DOHH2 (cell line): Measurements from ENCODE around the gene CYP2F1.

Source experiments
- H3F3A ChIP-seq: fragments of 200-600 bp; sonication (generic), shearing (Covaris generic); 2 replicates; pipeline ENCODE4 v1.6.0; 2016; ENCODE audit warnings: antibody characterized with exemption, mild to moderate bottlenecking; ENCODE audit not compliant: control insufficient read depth, insufficient read depth
- H3K27ac ChIP-seq: fragments of 200-600 bp; sonication (generic); 2 replicates; pipeline ENCODE4 v1.5.1; 2014; ENCODE audit warnings: low read depth, mild to moderate bottlenecking, low read length, moderate library complexity
- H3K27me3 ChIP-seq: fragments of 200-600 bp; sonication (generic); 2 replicates; pipeline ENCODE4 v1.6.1; 2014; ENCODE audit warnings: mild to moderate bottlenecking, low read length, mixed read lengths; ENCODE audit not compliant: control insufficient read depth
- H3K36me3 ChIP-seq: fragments of 200-600 bp; sonication (generic); 2 replicates; pipeline ENCODE4 v1.6.1; 2014; ENCODE audit warnings: mild to moderate bottlenecking, low read length, moderate library complexity, mixed read lengths; ENCODE audit not compliant: control insufficient read depth
- H3K4me1 ChIP-seq: fragments of 200-600 bp; sonication (generic); 2 replicates; pipeline ENCODE4 v1.6.1; 2014; ENCODE audit warnings: mild to moderate bottlenecking, low read length, mixed read lengths; ENCODE audit not compliant: control insufficient read depth
- H3K4me2 ChIP-seq: fragments of 200-600 bp; sonication (generic); 2 replicates; pipeline ENCODE4 v1.6.0; 2014; ENCODE audit warnings: mild to moderate bottlenecking, low read length, moderate library complexity
- H3K4me3 ChIP-seq: fragments of 200-600 bp; sonication (generic); 2 replicates; pipeline ENCODE4 v1.5.1; 2014; ENCODE audit warnings: mild to moderate bottlenecking, low read length, mixed read lengths
- H3K79me2 ChIP-seq: fragments of 200-600 bp; sonication (generic); 2 replicates; pipeline ENCODE4 v1.6.1; 2014; ENCODE audit warnings: mild to moderate bottlenecking, low read length, mixed read lengths; ENCODE audit not compliant: control insufficient read depth
- H3K9me2 ChIP-seq: fragments of 200-600 bp; sonication (generic); replicated peaks from 2 replicates; pipeline ENCODE4 v1.6.1; 2014; ENCODE audit warnings: mild to moderate bottlenecking, low read length, mixed read lengths; ENCODE audit not compliant: control insufficient read depth
- H3K9me3 ChIP-seq: fragments of 200-600 bp; sonication (generic); 2 replicates; pipeline ENCODE4 v1.6.1; 2014; ENCODE audit warnings: antibody characterized with exemption, low read length, mixed read lengths; ENCODE audit not compliant: control insufficient read depth, insufficient read depth
- H4K20me1 ChIP-seq: fragments of 200-600 bp; sonication (generic); 2 replicates; pipeline ENCODE4 v1.6.0; 2014; ENCODE audit warnings: low read depth, mild to moderate bottlenecking, antibody characterized with exemption, low read length, moderate library complexity; ENCODE audit not compliant: control insufficient read depth, insufficient read depth
- CTCF ChIP-seq: fragments of 200-600 bp; sonication (generic); IDR thresholded peaks from one replicate; pipeline ENCODE4 v1.5.1; 2014; ENCODE audit warnings: antibody characterized with exemption, mild to moderate bottlenecking, low read depth, low read length; ENCODE audit not compliant: poor library complexity, severe bottlenecking
- EZH2phosphoT487 ChIP-seq: fragments of 200-600 bp; sonication (generic); IDR thresholded peaks from 2 replicates; pipeline ENCODE4 v1.6.1; 2017; ENCODE audit warnings: borderline replicate concordance, mild to moderate bottlenecking, antibody characterized with exemption, low read length, moderate library complexity, mixed read lengths

The CYP2F1 gene

DNA sequence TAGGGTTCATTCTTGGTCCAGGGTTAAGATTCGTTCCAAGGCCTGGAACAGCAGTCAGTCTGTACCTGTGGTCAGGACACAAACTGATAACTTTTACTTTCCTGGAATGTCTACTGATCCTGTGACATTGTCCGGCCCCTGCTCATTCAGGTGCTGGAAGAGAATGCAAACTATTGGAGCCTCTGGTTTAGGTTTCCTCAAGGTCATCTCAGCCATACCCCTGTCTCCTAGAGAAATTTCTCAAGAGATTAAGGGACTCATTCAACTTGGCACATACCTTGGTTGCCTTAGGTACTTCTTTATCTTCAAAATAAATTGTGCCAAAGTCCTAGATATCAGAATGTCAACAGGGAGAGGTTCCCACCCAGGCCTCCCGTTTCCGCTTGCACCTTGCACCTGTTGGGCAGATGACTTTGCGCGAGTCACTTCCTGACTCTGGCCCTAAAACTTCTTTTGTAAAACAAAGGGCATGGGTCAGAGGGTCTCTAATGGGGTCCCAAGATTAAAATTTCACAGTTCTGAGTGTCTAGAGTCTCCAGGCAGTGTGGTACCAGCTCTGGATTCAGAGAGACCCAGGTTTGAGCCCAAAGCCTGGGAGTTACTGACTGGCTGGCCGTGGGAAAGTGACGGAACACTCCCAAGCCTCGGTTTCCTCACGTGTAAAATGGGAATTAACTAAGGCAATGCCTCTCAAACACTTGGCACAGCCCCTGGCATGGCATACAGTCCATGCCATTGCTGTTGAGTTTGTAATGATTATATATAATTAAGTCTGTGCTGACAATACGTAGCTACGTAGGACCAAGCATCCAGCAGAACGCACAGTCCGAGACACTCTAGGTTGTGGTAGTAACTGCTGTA lies 52.9 kb downstream of the CYP2F1 start:
- Histone ChIP-seq H3F3A (no peaks in the 10 kb centered on the region), H3K9me2 (no peaks in the 10 kb centered on the region), H3K27me3 (no peaks in the 10 kb centered on the region), H3K36me3 (no peaks in the 10 kb centered on the region), H4K20me1 (no peaks in the 10 kb centered on the region), H3K27ac (no peak overlapping the region), H3K4me3 (no peak overlapping the region), H3K9me3 (no peaks in the 10 kb centered on the region), H3K79me2 (no peaks in the 10 kb centered on the region), H3K4me1 (no peaks in the 10 kb centered on the region), H3K4me2 (no peak overlapping the region)
- TF ChIP-seq EZH2phosphoT487 (no peak), CTCF (no peak)

- Histone ChIP-seq H3K4me1 (peaks cover 3% of the 10 kb centered on the region; the same call in 1 of the 2 replicates), H3K4me3 (no peak overlapping the region)
- no peak for TF ChIP-seq EZH2phosphoT487
- peak; percentile 16 for TF ChIP-seq CTCF
Observed at GRCh38 chr19:41172297-41173164, 58.3 kb downstream of the CYP2F1 start.

GRCh38 chr19:41174297-41174928 lies 60.2 kb downstream of the CYP2F1 start:
- TF ChIP-seq EZH2phosphoT487 (no peak), CTCF (no peak)
- Histone ChIP-seq H3K27me3 (no peaks in the 10 kb centered on the region), H4K20me1 (no peaks in the 10 kb centered on the region), H3K4me1 (peaks cover 3% of the 10 kb centered on the region; the same call in 1 of the 2 replicates), H3K9me3 (no peaks in the 10 kb centered on the region), H3K36me3 (no peaks in the 10 kb centered on the region), H3K27ac (no peak overlapping the region), H3F3A (no peaks in the 10 kb centered on the region), H3K9me2 (no peaks in the 10 kb centered on the region), H3K79me2 (no peaks in the 10 kb centered on the region), H3K4me3 (no peak overlapping the region), H3K4me2 (no peak overlapping the region)

More at GRCh38 chr19:41172297-41173164, 58.3 kb downstream of the CYP2F1 start:
- Histone ChIP-seq H3K27ac (no peak overlapping the region), H3K9me3 (no peaks in the 10 kb centered on the region), H3K36me3 (no peaks in the 10 kb centered on the region), H3K9me2 (no peaks in the 10 kb centered on the region), H3K4me2 (no peak overlapping the region), H3F3A (no peaks in the 10 kb centered on the region), H3K27me3 (no peaks in the 10 kb centered on the region), H3K79me2 (no peaks in the 10 kb centered on the region), H4K20me1 (no peaks in the 10 kb centered on the region)
